ENCODE data around the gene COPS3.

- TF ChIP-seq REST (IDR thresholded peaks at IDR 0.05) (no peak), CTCF (IDR thresholded peaks at IDR 0.05; ENCODE audit: low read depth, low read length, missing input control) (no peak), RXRA (IDR thresholded peaks at IDR 0.05) (no peak), SP1 (IDR thresholded peaks at IDR 0.05) (no peak)
Observed at GRCh38 chr17:17297217-17297616, 16.2 kb upstream of the COPS3 start.

All from liver (tissue), 3 donors.